Osteoblast (primary cell): ENCODE measurements around the gene GDF15. TPM values are rescaled to one million over a fixed set of nuclear protein-coding genes. Genes with fewer than 3 reads are reported as not detected.

Experiments used
- DNase-seq: peaks from one replicate; pipeline ENCODE4 v3.0.0; 2011; ENCODE audit warnings: low spot score, mixed read lengths; ENCODE audit not compliant: insufficient read length; ENCODE audit errors: missing footprints
- H2AFZ ChIP-seq: 2 replicates; pipeline ENCODE4 v1.6.0; 2011; ENCODE audit warnings: mild to moderate bottlenecking, low read length
- H3K27ac ChIP-seq: 2 replicates; pipeline ENCODE4 v1.5.1; 2011; ENCODE audit warnings: mild to moderate bottlenecking, low read depth, low read length, moderate library complexity
- H3K27me3 ChIP-seq: 2 replicates; pipeline ENCODE4 v1.6.0; 2012; ENCODE audit warnings: mild to moderate bottlenecking, control low read depth, inconsistent platforms, low read length, moderate library complexity; ENCODE audit not compliant: insufficient read depth
- H3K36me3 ChIP-seq: 2 replicates; pipeline ENCODE4 v1.5.1; 2011; ENCODE audit warnings: mild to moderate bottlenecking, low read length, control low read depth, moderate library complexity; ENCODE audit not compliant: insufficient read depth
- H3K4me1 ChIP-seq: 2 replicates; pipeline ENCODE4 v1.5.1; 2011; ENCODE audit warnings: mild to moderate bottlenecking, low read length, control low read depth, moderate library complexity; ENCODE audit not compliant: insufficient read depth
- H3K4me2 ChIP-seq: 2 replicates; pipeline ENCODE4 v1.6.0; 2011; ENCODE audit warnings: mild to moderate bottlenecking, low read length; ENCODE audit not compliant: insufficient read depth
- H3K4me3 ChIP-seq: fragments of 200-600 bp; sonication (generic); 3 replicates; pipeline ENCODE4 v1.5.1; 2012; ENCODE audit warnings: mild to moderate bottlenecking, low read length, inconsistent platforms; ENCODE audit not compliant: insufficient read depth
- H3K79me2 ChIP-seq: 2 replicates; pipeline ENCODE4 v1.6.0; 2012; ENCODE audit warnings: mild to moderate bottlenecking, low read length, control low read depth, inconsistent platforms; ENCODE audit not compliant: insufficient read depth
- H3K9me3 ChIP-seq: 2 replicates; pipeline ENCODE4 v1.5.1; 2011; ENCODE audit warnings: low read depth, low read length, control low read depth
- H4K20me1 ChIP-seq: 2 replicates; pipeline ENCODE4 v1.6.0; 2012; ENCODE audit warnings: mild to moderate bottlenecking, low read length, control low read depth; ENCODE audit not compliant: insufficient read depth
- total RNA-seq: library from RNA; depleted of rRNA; stranded (reverse); fragments of >200 nt; gene quantifications from 2 replicates; pipeline ENCODE4 v1.2.3, GENCODE V29; 2012
- TF ChIP-seq, protein P1 (sequence below): IDR thresholded peaks from 2 replicates; pipeline ENCODE4 v1.5.1; 2011; ENCODE audit warnings: mild to moderate bottlenecking, low read depth, low read length, moderate library complexity; ENCODE audit errors: extremely low read depth

Gene GDF15
- total RNA-seq, 1 donor: 74.2 TPM

DNA sequence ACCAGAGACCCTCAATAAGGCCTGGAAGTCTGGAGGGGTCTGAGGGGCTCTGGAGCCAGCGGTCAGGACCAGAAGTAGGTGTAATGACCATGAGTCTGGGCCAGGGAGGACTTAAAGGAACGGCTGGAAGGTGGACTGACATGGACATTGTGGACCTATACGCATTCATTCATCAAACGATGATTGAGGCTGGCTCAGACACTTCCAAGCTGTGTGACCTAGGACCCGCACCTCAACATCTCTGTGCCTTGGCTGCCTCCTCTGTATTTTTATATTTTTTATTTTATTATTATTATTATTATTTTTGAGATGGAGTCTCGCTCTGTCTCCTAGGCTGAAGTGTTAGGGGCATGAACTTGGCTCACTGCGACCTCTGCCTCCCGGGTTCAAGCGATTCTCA, 20.8 kb downstream of the GDF15 start:
- no peaks in the 10 kb centered on the region for H3K27me3 ChIP-seq
- H3K79me2 ChIP-seq: no peaks in the 10 kb centered on the region
- peaks cover 6% of the 10 kb centered on the region for H3K4me1 ChIP-seq
- H4K20me1 ChIP-seq: no peaks in the 10 kb centered on the region
- no peak overlapping the region for H3K27ac ChIP-seq
- no peak for DNase-seq
- TF ChIP-seq, protein P1, sequence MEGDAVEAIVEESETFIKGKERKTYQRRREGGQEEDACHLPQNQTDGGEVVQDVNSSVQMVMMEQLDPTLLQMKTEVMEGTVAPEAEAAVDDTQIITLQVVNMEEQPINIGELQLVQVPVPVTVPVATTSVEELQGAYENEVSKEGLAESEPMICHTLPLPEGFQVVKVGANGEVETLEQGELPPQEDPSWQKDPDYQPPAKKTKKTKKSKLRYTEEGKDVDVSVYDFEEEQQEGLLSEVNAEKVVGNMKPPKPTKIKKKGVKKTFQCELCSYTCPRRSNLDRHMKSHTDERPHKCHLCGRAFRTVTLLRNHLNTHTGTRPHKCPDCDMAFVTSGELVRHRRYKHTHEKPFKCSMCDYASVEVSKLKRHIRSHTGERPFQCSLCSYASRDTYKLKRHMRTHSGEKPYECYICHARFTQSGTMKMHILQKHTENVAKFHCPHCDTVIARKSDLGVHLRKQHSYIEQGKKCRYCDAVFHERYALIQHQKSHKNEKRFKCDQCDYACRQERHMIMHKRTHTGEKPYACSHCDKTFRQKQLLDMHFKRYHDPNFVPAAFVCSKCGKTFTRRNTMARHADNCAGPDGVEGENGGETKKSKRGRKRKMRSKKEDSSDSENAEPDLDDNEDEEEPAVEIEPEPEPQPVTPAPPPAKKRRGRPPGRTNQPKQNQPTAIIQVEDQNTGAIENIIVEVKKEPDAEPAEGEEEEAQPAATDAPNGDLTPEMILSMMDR: no peak
- H3K36me3 ChIP-seq: no peaks in the 10 kb centered on the region
- H3K4me3 ChIP-seq: no peak overlapping the region
- H2AFZ ChIP-seq: no peak overlapping the region
- H3K9me3 ChIP-seq: no peaks in the 10 kb centered on the region
- H3K4me2 ChIP-seq: no peak overlapping the region

DNA sequence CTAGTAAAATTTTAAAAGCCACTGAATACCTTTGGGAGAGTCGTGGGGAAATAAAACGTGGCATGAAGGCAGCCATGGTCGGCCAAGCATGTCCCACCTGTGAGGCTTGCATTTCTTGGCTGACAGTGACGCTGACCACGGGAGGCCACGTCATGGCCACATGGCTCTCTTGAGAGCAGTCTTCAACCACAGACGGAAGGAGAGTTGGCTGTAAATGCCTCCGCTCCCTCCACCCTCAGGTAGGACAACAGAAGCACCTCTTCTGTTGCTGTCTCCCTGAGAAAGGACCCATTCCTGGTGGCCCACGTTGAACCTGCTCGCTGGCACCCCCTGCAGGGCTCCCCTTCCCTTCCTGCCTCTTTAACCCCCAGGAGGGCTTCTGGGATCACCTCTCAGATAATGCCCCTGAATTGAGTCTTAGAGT, 22.1 kb downstream of the GDF15 start:
- no peaks in the 10 kb centered on the region for H3K36me3 ChIP-seq
- peak; percentile 67 for DNase-seq
- H2AFZ ChIP-seq: peak overlapping the region; percentile 71
- H3K79me2 ChIP-seq: no peaks in the 10 kb centered on the region
- no peak overlapping the region for H3K4me2 ChIP-seq
- peaks cover 6% of the 10 kb centered on the region for H3K4me1 ChIP-seq
- H3K27me3 ChIP-seq: no peaks in the 10 kb centered on the region
- no peak overlapping the region for H3K4me3 ChIP-seq
- TF ChIP-seq, protein P1: peak; percentile 47
- no peaks in the 10 kb centered on the region for H3K9me3 ChIP-seq
- no peaks in the 10 kb centered on the region for H4K20me1 ChIP-seq
- no peak overlapping the region for H3K27ac ChIP-seq

DNA sequence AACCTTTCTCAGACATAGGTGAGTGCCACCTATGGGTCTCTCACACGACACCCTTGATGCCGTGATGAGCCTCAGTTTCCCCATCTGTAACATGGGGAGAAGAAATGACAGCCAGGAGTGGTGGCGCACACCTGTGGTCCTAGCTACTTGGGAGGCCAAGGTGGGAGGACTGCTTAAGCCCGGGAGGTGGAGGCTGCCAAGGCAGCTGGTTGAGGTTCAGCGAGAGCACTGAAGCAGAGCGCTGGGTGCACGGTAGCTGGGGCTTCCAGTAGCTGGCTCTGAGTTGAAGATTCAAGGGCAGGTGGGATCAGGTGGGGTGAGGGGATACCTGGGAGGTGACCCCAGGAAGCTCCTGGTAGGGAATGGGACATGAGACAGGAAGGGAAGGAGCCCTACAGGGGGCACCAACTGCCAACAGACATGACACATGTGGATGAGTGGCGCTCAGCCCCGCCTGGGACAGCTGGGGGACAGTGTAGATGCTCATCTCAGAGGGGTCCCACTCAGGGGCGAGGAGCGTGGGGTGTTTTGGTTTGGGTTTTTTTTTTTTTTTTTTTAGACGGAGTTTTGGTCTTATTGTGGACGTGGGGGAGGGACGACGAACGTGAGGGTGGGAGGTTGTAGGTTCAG, 26.8 kb downstream of the GDF15 start:
- Histone ChIP-seq H4K20me1 (no peaks in the 10 kb centered on the region), H3K4me1 (peaks cover 42% of the 10 kb centered on the region), H3K9me3 (no peaks in the 10 kb centered on the region), H3K27ac (no peak overlapping the region), H3K79me2 (no peaks in the 10 kb centered on the region), H3K36me3 (no peaks in the 10 kb centered on the region), H3K4me2 (no peak overlapping the region), H3K27me3 (no peaks in the 10 kb centered on the region), H2AFZ (no peak overlapping the region), H3K4me3 (no peak overlapping the region)
- DNase-seq: peak; percentile 43
- TF ChIP-seq, protein P1: no peak

DNA sequence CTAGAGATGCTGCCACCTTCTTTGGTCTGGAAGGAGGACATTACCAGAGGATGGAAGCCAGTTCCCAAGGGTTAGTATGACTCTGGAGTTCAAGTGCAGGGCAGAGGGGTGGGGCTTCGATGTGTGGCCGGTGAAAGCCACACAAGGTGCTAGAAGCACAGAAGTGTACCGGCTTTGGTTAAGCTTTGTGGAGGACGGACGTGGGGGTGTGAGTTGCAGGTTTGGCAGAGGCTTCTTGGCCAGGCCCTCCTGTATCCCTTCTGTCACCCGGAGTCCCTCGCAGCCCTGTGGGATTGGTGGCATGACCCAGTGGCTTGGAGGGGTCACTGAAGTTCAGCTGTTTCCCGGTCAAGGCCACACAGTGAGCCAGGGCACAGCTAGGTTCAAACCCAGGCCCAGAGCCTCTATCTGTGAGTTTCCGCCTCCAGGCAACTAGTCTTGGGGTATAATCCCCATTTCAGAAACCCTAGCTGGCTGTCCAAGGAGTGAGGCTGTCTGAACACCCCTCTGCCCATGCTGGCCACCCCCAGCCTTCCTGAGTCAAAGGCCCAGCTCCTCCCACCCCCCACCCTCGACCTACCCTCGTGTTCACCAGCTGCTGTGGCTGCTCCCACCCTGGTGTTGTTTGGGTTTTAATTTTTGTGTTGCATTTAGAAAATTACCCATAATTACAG, 28.7 kb downstream of the GDF15 start:
- Histone ChIP-seq H3K27me3 (no peaks in the 10 kb centered on the region), H3K36me3 (no peaks in the 10 kb centered on the region), H3K79me2 (peaks cover 7% of the 10 kb centered on the region), H3K27ac (peak overlapping the region; percentile 84), H2AFZ (peak overlapping the region; percentile 36), H3K9me3 (no peaks in the 10 kb centered on the region), H3K4me2 (peak overlapping the region; percentile 81), H3K4me1 (peaks cover 49% of the 10 kb centered on the region), H4K20me1 (no peaks in the 10 kb centered on the region), H3K4me3 (peak overlapping the region; percentile 65)
- peak; percentile 92 for DNase-seq
- TF ChIP-seq, protein P1: no peak
